Measurements from ENCODE around the gene SKI. TPM values are rescaled to one million over a fixed set of nuclear protein-coding genes. Genes with fewer than 3 reads are reported as not detected.
A peak's percentile ranks its signal among the peaks of the same experiment; 100 is the strongest.

Gene SKI
- total and polyA plus RNA-seq, 5 donors: 35.6 to 83.1 (median 65.3) TPM

DNA sequence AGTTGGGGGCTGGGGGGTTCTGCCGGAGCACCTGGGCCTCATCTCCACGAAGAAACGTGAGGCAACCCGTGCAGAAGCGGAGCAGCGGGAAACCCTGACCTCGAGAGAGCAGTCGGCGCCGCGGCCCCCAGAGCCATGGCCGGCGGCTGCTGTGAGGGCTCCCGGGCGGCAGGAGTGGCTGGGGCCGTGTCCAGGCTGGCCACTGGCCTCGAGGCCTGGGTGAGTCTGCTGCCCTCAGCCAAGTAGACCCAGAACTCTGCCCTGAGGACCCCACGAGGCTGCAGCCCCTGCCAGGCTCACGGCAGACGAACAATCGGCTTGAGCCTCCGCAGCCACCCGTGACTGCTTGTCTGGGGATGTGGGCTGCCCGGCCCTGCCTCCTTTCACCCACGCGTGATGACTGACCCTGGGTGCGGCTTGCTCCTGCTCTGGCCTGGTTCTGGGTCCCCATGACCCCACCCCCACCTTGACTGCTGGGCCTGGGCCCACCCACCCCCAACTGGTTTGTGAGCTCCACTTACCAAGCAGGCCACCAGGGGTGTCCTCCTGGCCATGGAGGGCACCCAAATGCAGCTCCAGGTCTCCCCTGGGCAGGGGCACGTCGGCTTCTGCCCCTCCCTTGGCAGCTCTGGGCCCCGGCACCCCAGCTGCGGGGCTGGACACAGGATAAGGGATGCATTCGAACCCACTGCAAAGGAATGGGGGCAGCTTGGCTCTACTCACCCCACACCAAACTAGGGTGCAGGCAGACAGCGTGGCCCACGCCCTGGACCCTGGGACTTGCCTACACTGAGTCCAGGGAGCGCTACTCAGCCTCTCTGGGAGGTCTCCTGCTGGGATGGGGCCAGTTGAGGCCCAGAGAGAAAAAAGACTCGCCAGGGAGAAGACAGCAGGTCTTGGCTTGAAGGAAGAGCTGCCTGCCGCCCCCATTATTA is 129.1 kb downstream of the SKI start:
- H3K27me3 ChIP-seq (ENCODE audit: control insufficient read depth, insufficient read depth): no peaks in the 10 kb centered on the region
- H3K4me3 ChIP-seq (ENCODE audit: low read length): no peak overlapping the region
- no peak overlapping the region for H3K27ac ChIP-seq (ENCODE audit: low read length)
- no peaks in the 10 kb centered on the region for H3K9me3 ChIP-seq (ENCODE audit: control insufficient read depth, low read length)
- peak; percentile 10 to 44 (median 39) for DNase-seq
- intact Hi-C loops (cut with DNase I): no loop called here
- 92% methylated on average over 37 of the region's 37 CpGs for WGBS
- ATAC-seq: no peak
- H3K4me1 ChIP-seq (ENCODE audit: control insufficient read depth, insufficient read depth, low read length): no peaks in the 10 kb centered on the region

- intact Hi-C loops (cut with DNase I): no loop called here
- no peak for ATAC-seq
- DNase-seq: peak in 2 of 3 donors; percentile 9 to 35
- Histone ChIP-seq H3K4me1 (ENCODE audit: control insufficient read depth, insufficient read depth, low read length) (no peaks in the 10 kb centered on the region), H3K27me3 (ENCODE audit: control insufficient read depth, insufficient read depth) (no peaks in the 10 kb centered on the region), H3K27ac (ENCODE audit: low read length) (no peak overlapping the region), H3K4me3 (ENCODE audit: low read length) (no peak overlapping the region), H3K9me3 (ENCODE audit: control insufficient read depth, low read length) (no peaks in the 10 kb centered on the region)
- 89% methylated on average over 13 of the region's 13 CpGs for WGBS
These were observed 130.0 kb downstream of the SKI start for GRCh38 chr1:2358072-2358471.

- H3K4me3 ChIP-seq (ENCODE audit: low read length): no peak overlapping the region
- ATAC-seq: peak in 1 of 2 donors; percentile 30
- H3K27me3 ChIP-seq (ENCODE audit: control insufficient read depth, insufficient read depth): no peaks in the 10 kb centered on the region
- DNase-seq: peak; percentile 7 to 46 (median 35)
- H3K9me3 ChIP-seq (ENCODE audit: control insufficient read depth, low read length): no peaks in the 10 kb centered on the region
- no peaks in the 10 kb centered on the region for H3K4me1 ChIP-seq (ENCODE audit: control insufficient read depth, insufficient read depth, low read length)
- WGBS: 91% methylated on average over 24 of the region's 24 CpGs
- no peak overlapping the region for H3K27ac ChIP-seq (ENCODE audit: low read length)
- intact Hi-C loops (cut with DNase I): no loop called here
These were observed 130.8 kb downstream of the SKI start for GRCh38 chr1:2358651-2359640.

Other genes with a start within 250 kb of the SKI start
- not detected for gene CFAP74, start 224.5 kb upstream of the SKI start, total RNA-seq
- gene CFAP74, start 224.5 kb upstream of the SKI start, polyA plus RNA-seq: 0.11 TPM
- gene GABRD, start 209.0 kb upstream of the SKI start, total RNA-seq: under 1 TPM in 3 of 4 donors, not detected in 1; 0.26 to 0.85 (median 0.45) TPM
- 0.48 TPM for gene GABRD, start 209.0 kb upstream of the SKI start, polyA plus RNA-seq
- 10 to 100 TPM; 15.1 to 28.1 (median 22.3) TPM for gene PRKCZ, start 177.9 kb upstream of the SKI start, total RNA-seq
- 21.2 TPM for gene PRKCZ, start 177.9 kb upstream of the SKI start, polyA plus RNA-seq
- gene FAAP20, start 33.5 kb upstream of the SKI start, total RNA-seq: 10 to 100 TPM; 35.5 to 49.3 (median 37.2) TPM
- gene FAAP20, start 33.5 kb upstream of the SKI start, polyA plus RNA-seq: 56.3 TPM
- 1 to 10 TPM; 3.2 to 5.1 (median 4.2) TPM for gene MORN1, start 163.2 kb downstream of the SKI start, total RNA-seq
- gene MORN1, start 163.2 kb downstream of the SKI start, polyA plus RNA-seq: 4.1 TPM
- gene RER1, start 163.5 kb downstream of the SKI start, total RNA-seq: 10 to 100 TPM; 83.6 to 93.9 (median 89.6) TPM
- gene RER1, start 163.5 kb downstream of the SKI start, polyA plus RNA-seq: 50.3 TPM
- gene PEX10, start 184.2 kb downstream of the SKI start, total RNA-seq: 10 to 100 TPM; 11.4 to 15.5 (median 13.6) TPM
- gene PEX10, start 184.2 kb downstream of the SKI start, polyA plus RNA-seq: 16.0 TPM
- under 1 TPM in 3 of 4 donors, not detected in 1; 0.08 to 0.64 (median 0.09) TPM for gene PLCH2, start 248.0 kb downstream of the SKI start, total RNA-seq
- 0.16 TPM for gene PLCH2, start 248.0 kb downstream of the SKI start, polyA plus RNA-seq

All from right cardiac atrium (tissue), 5 donors.